ENCODE measurements around the gene SEPTIN1.

DNA sequence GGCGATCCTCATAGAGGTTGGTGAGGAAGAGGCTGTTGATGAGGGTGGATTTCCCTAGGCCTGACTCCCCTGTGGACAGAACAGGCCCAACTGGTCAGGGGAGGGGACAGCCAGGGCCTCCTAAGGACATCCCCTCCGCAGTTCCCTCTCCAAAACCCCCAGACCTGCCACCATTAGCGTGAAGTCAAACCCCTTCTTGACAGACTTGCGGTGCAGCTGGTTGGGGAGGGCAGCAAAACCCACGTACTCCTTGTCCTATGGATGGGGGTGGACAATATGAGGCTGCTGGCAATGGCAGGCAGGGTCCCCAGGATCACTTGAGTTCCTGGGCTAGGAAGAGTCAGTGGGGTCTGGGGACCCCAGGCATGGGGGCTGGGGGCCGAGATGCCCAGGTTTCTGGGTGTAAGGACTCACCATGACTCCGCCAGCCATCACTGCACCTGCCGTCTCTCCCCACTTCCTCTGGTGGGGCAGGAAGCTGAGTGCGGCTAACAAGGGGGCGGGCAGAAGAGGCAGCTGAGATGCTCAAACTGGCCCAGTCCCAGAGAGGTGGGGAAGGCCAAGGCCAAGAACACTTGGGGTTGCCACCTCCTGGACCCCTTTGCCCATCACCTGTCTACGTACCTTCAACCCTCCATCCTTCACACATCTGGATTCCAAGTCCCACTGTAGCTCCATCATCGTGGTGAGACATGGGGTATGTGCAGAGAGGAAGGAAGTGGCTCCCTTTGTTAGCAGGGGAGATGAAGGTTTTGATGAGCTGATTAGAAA, at the start of gene SEPTIN1:
- TF ChIP-seq CTCF (IDR thresholded peaks at IDR 0.05), result no peak
- TF ChIP-seq POLR2A (IDR thresholded peaks at IDR 0.05), result no peak
